ENCODE data around the gene PCGF5. TPM values are rescaled to one million over a fixed set of nuclear protein-coding genes. Genes with fewer than 3 reads are reported as not detected.

Gene PCGF5
- total and polyA plus RNA-seq, 8 donors = 10.7 to 78.2 (median 33.8) TPM

- 1% methylated on average over 11 to 40 of the region's 40 CpGs for WGBS, 5 donors
- H3K4me1 ChIP-seq = peaks cover 20 to 53% (median 37%) of the 10 kb centered on the region in 4 donors
Measured at GRCh38 chr10:91220954-91221675, 652 bp downstream of the PCGF5 start.

GRCh38 chr10:91226093-91226492 is 5.6 kb downstream of the PCGF5 start:
- no peak overlapping the region for H3K27ac ChIP-seq
- H3K4me3 ChIP-seq = no peak overlapping the region
- H3K9me3 ChIP-seq = no peaks in the 10 kb centered on the region
- peaks cover 0 to 10% (median 10%) of the 10 kb centered on the region in 4 donors for H3K36me3 ChIP-seq
- peaks cover 12 to 46% (median 28%) of the 10 kb centered on the region in 4 donors for H3K4me1 ChIP-seq
- DNase-seq = no peak
- no peak for TF ChIP-seq POLR2A (IDR thresholded peaks at IDR 0.05)
- WGBS, 5 donors = 79 to 86% (median 84%) methylated on average over 3 of the region's 3 CpGs
- H3K27me3 ChIP-seq = no peaks in the 10 kb centered on the region
- intact Hi-C loops (cut with DNase I; ENCODE audit: low total_unique reads) = loop anchor here (10.0 kb wide), 1 partner anchor 61 kb away; no protein-coding TSS in a partner anchor

More at GRCh38 chr10:91220954-91221675, 652 bp downstream of the PCGF5 start:
- H3K9me3 ChIP-seq = no peaks in the 10 kb centered on the region
- no peak for TF ChIP-seq EP300 (IDR thresholded peaks at IDR 0.05)
- no peak for TF ChIP-seq POLR2A (IDR thresholded peaks at IDR 0.05)
- TF ChIP-seq POLR2AphosphoS5 (IDR thresholded peaks at IDR 0.05) = no peak
- no peak for TF ChIP-seq CTCF (IDR thresholded peaks at IDR 0.05)
- H3K27me3 ChIP-seq = no peaks in the 10 kb centered on the region
- peak overlapping the region; percentile 77 to 93 (median 90) for H3K4me3 ChIP-seq
- no peaks in the 10 kb centered on the region for H3K36me3 ChIP-seq
- intact Hi-C loops (cut with DNase I; ENCODE audit: low total_unique reads) = loop anchor here (10.0 kb wide), 1 partner anchor 56 kb away; no protein-coding TSS in a partner anchor
- peak; percentile 30 to 60 for DNase-seq
- H3K27ac ChIP-seq = peak overlapping the region; percentile 93 to 98 (median 95)

- Histone ChIP-seq H3K36me3 (peaks cover 0 to 10% (median 10%) of the 10 kb centered on the region in 4 donors), H3K27me3 (no peaks in the 10 kb centered on the region), H3K27ac (no peak overlapping the region), H3K4me1 (peaks cover 0 to 31% (median 18%) of the 10 kb centered on the region in 4 donors), H3K9me3 (no peaks in the 10 kb centered on the region), H3K4me3 (no peak overlapping the region)
- TF ChIP-seq POLR2A (IDR thresholded peaks at IDR 0.05) = no peak
- no peak for TF ChIP-seq CTCF (IDR thresholded peaks at IDR 0.05)
- no peak for TF ChIP-seq EP300 (IDR thresholded peaks at IDR 0.05)
- no peak for TF ChIP-seq POLR2AphosphoS5 (IDR thresholded peaks at IDR 0.05)
- no peak for DNase-seq
- 50 to 76% (median 59%) methylated on average over 1 of the region's 1 CpG for WGBS, 5 donors
- intact Hi-C loops (cut with DNase I; ENCODE audit: low total_unique reads) = loop anchor here (10.0 kb wide), 1 partner anchor 63 kb away; no protein-coding TSS in a partner anchor
Measured at GRCh38 chr10:91227576-91227975, 7.1 kb downstream of the PCGF5 start.

- peaks cover 0 to 21% (median 4%) of the 10 kb centered on the region in 4 donors for H3K4me1 ChIP-seq
- peaks cover 0 to 10% (median 10%) of the 10 kb centered on the region in 4 donors for H3K36me3 ChIP-seq
- no peaks in the 10 kb centered on the region for H3K9me3 ChIP-seq
- H3K27ac ChIP-seq = no peak overlapping the region
- intact Hi-C loops (cut with DNase I; ENCODE audit: low total_unique reads) = loop anchor here (10.0 kb wide), 1 partner anchor 65 kb away; no protein-coding TSS in a partner anchor
- TF ChIP-seq POLR2A (IDR thresholded peaks at IDR 0.05) (no peak), CTCF (IDR thresholded peaks at IDR 0.05) (no peak), POLR2AphosphoS5 (IDR thresholded peaks at IDR 0.05) (no peak), EP300 (IDR thresholded peaks at IDR 0.05) (no peak)
- no peak overlapping the region for H3K4me3 ChIP-seq
- no peaks in the 10 kb centered on the region for H3K27me3 ChIP-seq
- DNase-seq = no peak
- WGBS, 5 donors = 0 to 65% (median 37%) methylated on average over 1 of the region's 1 CpG
Measured at GRCh38 chr10:91229683-91230082, 9.2 kb downstream of the PCGF5 start.
